ENCODE measurements around the gene RBM3. TPM values are rescaled to one million over a fixed set of nuclear protein-coding genes. Genes with fewer than 3 reads are reported as not detected.

The RBM3 gene
- polyA plus RNA-seq, 1 of the 3 experiments (the other 2 are of a cell fraction): 183 TPM

GRCh38 chrX:48579259-48579658 is 5.0 kb downstream of the RBM3 start:
- Histone ChIP-seq H3K9me2 (no peaks in the 10 kb centered on the region), H3K4me1 (ENCODE audit: control insufficient read depth in 1 of 2, insufficient read depth in 2 of 2, low read depth in 1 of 2, low read length in 1 of 2) (peaks cover 0 to 11% of the 10 kb centered on the region in 2 experiments; a peak in 2 of 4 replicates), H3K27ac (ENCODE audit: low read depth in 2 of 2, low read length in 1 of 2) (no peak overlapping the region), H3K9me3 (no peaks in the 10 kb centered on the region), H3K4me3 (ENCODE audit: low read depth in 2 of 2, low read length in 1 of 2) (no peak overlapping the region), H3K27me3 (ENCODE audit: insufficient read depth) (no peaks in the 10 kb centered on the region), H3F3A (replicated peaks; ENCODE audit: insufficient read depth) (peaks cover 26% of the 10 kb centered on the region), H3K9ac (no peak overlapping the region), H3K4me2 (no peak overlapping the region), H2AFZ (ENCODE audit: low read depth) (no peak overlapping the region), H3K79me2 (ENCODE audit: insufficient read depth) (peaks cover 24% of the 10 kb centered on the region), H4K20me1 (ENCODE audit: insufficient read depth) (no peaks in the 10 kb centered on the region), H3K36me3 (replicated peaks in 1 of 2; ENCODE audit: control insufficient read depth in 1 of 2, insufficient read depth in 2 of 2, low read length in 1 of 2) (peaks cover 15 to 30% of the 10 kb centered on the region in 2 experiments)
- no peak for TF ChIP-seq CTCF (IDR thresholded peaks at IDR 0.05)
- TF ChIP-seq SMC3 (IDR thresholded peaks at IDR 0.05; ENCODE audit: low read depth, low read length): no peak
- no peak for TF ChIP-seq MAX (IDR thresholded peaks at IDR 0.05; ENCODE audit: low read depth)
- no peak for TF ChIP-seq GATA2 (CRISPR knock-in tag; IDR thresholded peaks at IDR 0.05)
- no peak for TF ChIP-seq EP300 (IDR thresholded peaks at IDR 0.05; ENCODE audit: borderline replicate concordance in 1 of 2, low read depth in 1 of 2, low read length in 1 of 2)
- TF ChIP-seq USF2 (IDR thresholded peaks at IDR 0.05; ENCODE audit: borderline replicate concordance, low read depth, low read length): no peak
- no peak for TF ChIP-seq FOXM1 (IDR thresholded peaks at IDR 0.05; ENCODE audit: low read depth)
- no peak for TF ChIP-seq SIN3A (IDR thresholded peaks at IDR 0.05; ENCODE audit: borderline replicate concordance, low read depth, low read length)
- no peak for TF ChIP-seq RCOR1 (IDR thresholded peaks at IDR 0.05; ENCODE audit: low read length)
- no peak for TF ChIP-seq NRF1 (IDR thresholded peaks at IDR 0.05; ENCODE audit: low read depth, low read length)
- ChIA-PET POLR2A (no interaction called here), CTCF (no interaction called here)
- no peak for DNase-seq
- 58% methylated on average over 2 of the region's 3 CpGs for WGBS (ENCODE audit: low lambda C conversion rate)

GRCh38 chrX:48580662-48581061 is 6.4 kb downstream of the RBM3 start:
- no peaks in the 10 kb centered on the region for H3K9me2 ChIP-seq
- H3K9ac ChIP-seq: no peak overlapping the region

More at GRCh38 chrX:48580662-48581061, 6.4 kb downstream of the RBM3 start:
- 45% methylated on average over 1 of the region's 1 CpG for WGBS (ENCODE audit: low lambda C conversion rate)
- POLR2A ChIA-PET: interaction anchor here (0.6 kb wide), 1 partner anchor 27 kb away, joined by 3 read pairs; no protein-coding TSS in a partner anchor
- H3F3A ChIP-seq (replicated peaks; ENCODE audit: insufficient read depth): peaks cover 26% of the 10 kb centered on the region
- CTCF ChIA-PET: no interaction called here
- no peak for DNase-seq
- no peak overlapping the region for H3K4me2 ChIP-seq
- H4K20me1 ChIP-seq (ENCODE audit: insufficient read depth): no peaks in the 10 kb centered on the region
- peaks cover 0 to 7% of the 10 kb centered on the region in 2 experiments; a peak in 2 of 4 replicates for H3K4me1 ChIP-seq (ENCODE audit: control insufficient read depth in 1 of 2, insufficient read depth in 2 of 2, low read depth in 1 of 2, low read length in 1 of 2)
- no peak overlapping the region for H3K4me3 ChIP-seq (ENCODE audit: low read depth in 2 of 2, low read length in 1 of 2)
- no peak overlapping the region for H3K27ac ChIP-seq (ENCODE audit: low read depth in 2 of 2, low read length in 1 of 2)
- no peaks in the 10 kb centered on the region for H3K27me3 ChIP-seq (ENCODE audit: insufficient read depth)
- H3K9me3 ChIP-seq: no peaks in the 10 kb centered on the region
- TF ChIP-seq REST (IDR thresholded peaks at IDR 0.05; ENCODE audit: low read depth, low read length) (no peak), SIN3A (IDR thresholded peaks at IDR 0.05; ENCODE audit: borderline replicate concordance, low read depth, low read length) (no peak), USF1 (IDR thresholded peaks at IDR 0.05; ENCODE audit: borderline replicate concordance, low read depth) (no peak), SMC3 (IDR thresholded peaks at IDR 0.05; ENCODE audit: low read depth, low read length) (no peak), CTCF (IDR thresholded peaks at IDR 0.05) (no peak)
- no peak overlapping the region for H2AFZ ChIP-seq (ENCODE audit: low read depth)
- peaks cover 15 to 24% of the 10 kb centered on the region in 2 experiments for H3K36me3 ChIP-seq (replicated peaks in 1 of 2; ENCODE audit: control insufficient read depth in 1 of 2, insufficient read depth in 2 of 2, low read length in 1 of 2)
- peaks cover 15% of the 10 kb centered on the region; the same call in 1 of the 2 replicates for H3K79me2 ChIP-seq (ENCODE audit: insufficient read depth)

Measured in SK-N-SH (cell line).